Anterior cingulate cortex (tissue), 58 donors: ENCODE data around the gene RAPGEF2.

Experiments
- DNase-seq, 58 donors: peaks; one replicate each; lab custom pipeline; 2025; lab: John Stamatoyannopoulos, UW

Gene RAPGEF2

GRCh38 chr4:159292137-159292896, 189.4 kb downstream of the RAPGEF2 start:
- no peak for DNase-seq

GRCh38 chr4:159293811-159294515, 191.1 kb downstream of the RAPGEF2 start:
- DNase-seq: no peak

- no peak for DNase-seq
Observed at GRCh38 chr4:159296061-159296460, 193.2 kb downstream of the RAPGEF2 start.

- peak in 1 of 58 donors; percentile 12 for DNase-seq
Observed at GRCh38 chr4:159297091-159297490, 194.2 kb downstream of the RAPGEF2 start.

- no peak for DNase-seq
Observed at GRCh38 chr4:159298502-159298901, 195.6 kb downstream of the RAPGEF2 start.

- DNase-seq: no peak
Observed at GRCh38 chr4:159303435-159303834, 200.6 kb downstream of the RAPGEF2 start.

GRCh38 chr4:159305129-159305528, 202.2 kb downstream of the RAPGEF2 start:
- no peak for DNase-seq

- DNase-seq: no peak
Observed at GRCh38 chr4:159307929-159308328, 205.1 kb downstream of the RAPGEF2 start.

- no peak for DNase-seq
Observed at GRCh38 chr4:159308566-159309340, 205.9 kb downstream of the RAPGEF2 start.

GRCh38 chr4:159312236-159312635, 209.4 kb downstream of the RAPGEF2 start:
- no peak for DNase-seq

- DNase-seq: peak in 19 of 58 donors; percentile 6 to 56 (median 17)
Observed at GRCh38 chr4:159315879-159316278, 213.0 kb downstream of the RAPGEF2 start.

- no peak for DNase-seq
Observed at GRCh38 chr4:159317203-159317602, 214.3 kb downstream of the RAPGEF2 start.

- DNase-seq: no peak
Observed at GRCh38 chr4:159319027-159319426, 216.1 kb downstream of the RAPGEF2 start.

- no peak for DNase-seq
Observed at GRCh38 chr4:159326480-159326879, 223.6 kb downstream of the RAPGEF2 start.

GRCh38 chr4:159328766-159329165, 225.9 kb downstream of the RAPGEF2 start:
- no peak for DNase-seq

GRCh38 chr4:159334461-159334860, 231.6 kb downstream of the RAPGEF2 start:
- no peak for DNase-seq

- DNase-seq: no peak
Observed at GRCh38 chr4:159337041-159337440, 234.2 kb downstream of the RAPGEF2 start.

GRCh38 chr4:159341522-159341921, 238.6 kb downstream of the RAPGEF2 start:
- DNase-seq: no peak

GRCh38 chr4:159342374-159342773, 239.5 kb downstream of the RAPGEF2 start:
- no peak for DNase-seq

GRCh38 chr4:159343116-159343515, 240.2 kb downstream of the RAPGEF2 start:
- DNase-seq: no peak

GRCh38 chr4:159344877-159345276, 242.0 kb downstream of the RAPGEF2 start:
- no peak for DNase-seq
